ENCODE measurements around the gene SMAP1.

GRCh38 chr6:70889270-70889669, 221.6 kb downstream of the SMAP1 start:
- TF ChIP-seq POLR2AphosphoS5 (IDR thresholded peaks at IDR 0.05) (no peak), POLR2A (IDR thresholded peaks at IDR 0.05) (no peak)

Measured in gastroesophageal sphincter (tissue), 2 donors.